Measurements from ENCODE around the gene NCOA7. TPM values are rescaled to one million over a fixed set of nuclear protein-coding genes. Genes with fewer than 3 reads are reported as not detected.

The NCOA7 gene
- polyA plus RNA-seq, 1 of the 3 experiments (the other 2 are of a cell fraction), result 16.3 TPM

DNA sequence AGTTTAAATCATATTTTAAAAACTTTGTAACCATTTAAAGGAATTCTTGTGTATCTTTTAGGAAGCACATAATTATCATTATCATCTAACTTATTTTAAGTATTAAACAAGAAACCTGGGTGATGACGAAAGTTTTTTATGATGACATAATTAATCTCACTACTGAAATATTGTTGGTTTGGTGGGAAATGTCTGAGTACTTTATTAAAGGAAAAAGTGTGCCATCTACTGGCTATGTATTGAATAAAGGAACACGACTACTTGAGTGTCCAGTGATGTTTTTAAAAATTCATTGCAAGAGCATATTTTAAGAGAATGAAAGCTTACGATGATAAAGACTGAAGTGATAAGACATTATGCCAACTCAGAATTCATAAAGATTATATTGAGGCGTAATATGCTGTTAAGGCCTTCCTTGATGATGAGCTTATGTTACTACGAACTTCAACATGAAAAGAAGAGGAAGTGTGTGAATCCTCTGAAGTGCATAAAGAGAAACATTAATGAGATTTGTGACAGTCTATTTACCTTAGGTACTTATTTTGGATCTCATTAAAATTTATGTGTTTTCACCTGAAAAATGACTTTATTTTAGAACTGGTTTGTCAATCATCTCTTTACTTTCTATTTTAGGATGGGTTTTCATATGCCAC lies 183.6 kb downstream of the NCOA7 start:
- peak; percentile 34 for DNase-seq
- POLR2A ChIA-PET, result no interaction called here
- TF ChIP-seq, protein P1, sequence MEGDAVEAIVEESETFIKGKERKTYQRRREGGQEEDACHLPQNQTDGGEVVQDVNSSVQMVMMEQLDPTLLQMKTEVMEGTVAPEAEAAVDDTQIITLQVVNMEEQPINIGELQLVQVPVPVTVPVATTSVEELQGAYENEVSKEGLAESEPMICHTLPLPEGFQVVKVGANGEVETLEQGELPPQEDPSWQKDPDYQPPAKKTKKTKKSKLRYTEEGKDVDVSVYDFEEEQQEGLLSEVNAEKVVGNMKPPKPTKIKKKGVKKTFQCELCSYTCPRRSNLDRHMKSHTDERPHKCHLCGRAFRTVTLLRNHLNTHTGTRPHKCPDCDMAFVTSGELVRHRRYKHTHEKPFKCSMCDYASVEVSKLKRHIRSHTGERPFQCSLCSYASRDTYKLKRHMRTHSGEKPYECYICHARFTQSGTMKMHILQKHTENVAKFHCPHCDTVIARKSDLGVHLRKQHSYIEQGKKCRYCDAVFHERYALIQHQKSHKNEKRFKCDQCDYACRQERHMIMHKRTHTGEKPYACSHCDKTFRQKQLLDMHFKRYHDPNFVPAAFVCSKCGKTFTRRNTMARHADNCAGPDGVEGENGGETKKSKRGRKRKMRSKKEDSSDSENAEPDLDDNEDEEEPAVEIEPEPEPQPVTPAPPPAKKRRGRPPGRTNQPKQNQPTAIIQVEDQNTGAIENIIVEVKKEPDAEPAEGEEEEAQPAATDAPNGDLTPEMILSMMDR (IDR thresholded peaks at IDR 0.05), result peak; percentile 74
- TF ChIP-seq RXRA (IDR thresholded peaks at IDR 0.05; ENCODE audit: borderline replicate concordance, low read depth), result no peak
- TF ChIP-seq, protein P2, sequence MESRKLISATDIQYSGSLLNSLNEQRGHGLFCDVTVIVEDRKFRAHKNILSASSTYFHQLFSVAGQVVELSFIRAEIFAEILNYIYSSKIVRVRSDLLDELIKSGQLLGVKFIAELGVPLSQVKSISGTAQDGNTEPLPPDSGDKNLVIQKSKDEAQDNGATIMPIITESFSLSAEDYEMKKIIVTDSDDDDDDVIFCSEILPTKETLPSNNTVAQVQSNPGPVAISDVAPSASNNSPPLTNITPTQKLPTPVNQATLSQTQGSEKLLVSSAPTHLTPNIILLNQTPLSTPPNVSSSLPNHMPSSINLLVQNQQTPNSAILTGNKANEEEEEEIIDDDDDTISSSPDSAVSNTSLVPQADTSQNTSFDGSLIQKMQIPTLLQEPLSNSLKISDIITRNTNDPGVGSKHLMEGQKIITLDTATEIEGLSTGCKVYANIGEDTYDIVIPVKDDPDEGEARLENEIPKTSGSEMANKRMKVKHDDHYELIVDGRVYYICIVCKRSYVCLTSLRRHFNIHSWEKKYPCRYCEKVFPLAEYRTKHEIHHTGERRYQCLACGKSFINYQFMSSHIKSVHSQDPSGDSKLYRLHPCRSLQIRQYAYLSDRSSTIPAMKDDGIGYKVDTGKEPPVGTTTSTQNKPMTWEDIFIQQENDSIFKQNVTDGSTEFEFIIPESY (IDR thresholded peaks at IDR 0.05; ENCODE audit: borderline replicate concordance, low read depth), result no peak
- peak; percentile 52 for TF ChIP-seq SMC3 (IDR thresholded peaks at IDR 0.05; ENCODE audit: low read depth, low read length)
- TF ChIP-seq RFX5 (IDR thresholded peaks at IDR 0.05; ENCODE audit: low read length), result no peak
- TF ChIP-seq RAD21 (IDR thresholded peaks at IDR 0.05; ENCODE audit: low read length), result peak; percentile 80
- no peak for TF ChIP-seq TCF12 (IDR thresholded peaks at IDR 0.05)
- TF ChIP-seq FOXM1 (IDR thresholded peaks at IDR 0.05; ENCODE audit: low read depth), result no peak
- no peak for TF ChIP-seq RCOR1 (IDR thresholded peaks at IDR 0.05; ENCODE audit: low read length)

DNA sequence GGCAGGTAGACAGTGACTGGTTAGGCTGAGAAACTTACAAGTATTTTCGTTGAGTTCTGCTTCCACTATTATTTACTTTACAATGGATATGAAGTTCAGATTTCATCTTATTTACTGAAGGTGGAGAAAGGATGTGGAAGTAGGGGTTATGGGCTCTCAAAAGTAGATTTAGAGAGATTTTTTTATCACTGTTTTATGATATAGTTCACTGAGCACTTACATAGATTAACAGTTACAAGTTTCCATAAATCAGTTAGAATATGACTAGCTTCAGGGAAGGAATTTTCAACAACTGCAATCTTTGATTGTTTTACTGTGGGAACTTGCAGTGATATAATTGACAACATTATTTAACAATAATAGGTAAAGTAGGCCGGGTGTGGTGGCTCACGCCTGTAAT lies 188.3 kb downstream of the NCOA7 start:
- Histone ChIP-seq H3K79me2 (ENCODE audit: insufficient read depth) (no peaks in the 10 kb centered on the region), H3K27ac (ENCODE audit: low read depth in 2 of 2, low read length in 1 of 2) (no peak overlapping the region), H3K4me2 (no peak overlapping the region), H3K27me3 (ENCODE audit: insufficient read depth) (no peaks in the 10 kb centered on the region), H3K9ac (no peak overlapping the region), H3K36me3 (replicated peaks in 1 of 2; ENCODE audit: control insufficient read depth in 1 of 2, insufficient read depth in 2 of 2, low read length in 1 of 2) (peaks cover 4 to 5% of the 10 kb centered on the region in 2 experiments), H2AFZ (ENCODE audit: low read depth) (no peak overlapping the region), H3K9me2 (no peaks in the 10 kb centered on the region), H4K20me1 (ENCODE audit: insufficient read depth) (no peaks in the 10 kb centered on the region), H3K9me3 (no peaks in the 10 kb centered on the region), H3F3A (replicated peaks; ENCODE audit: insufficient read depth) (peaks cover 11% of the 10 kb centered on the region), H3K4me3 (ENCODE audit: low read depth in 2 of 2, low read length in 1 of 2) (no peak overlapping the region), H3K4me1 (ENCODE audit: control insufficient read depth in 1 of 2, insufficient read depth in 2 of 2, low read depth in 1 of 2, low read length in 1 of 2) (peaks cover 0 to 11% of the 10 kb centered on the region in 2 experiments; a peak in 3 of 4 replicates)
- WGBS (ENCODE audit: low lambda C conversion rate), result 80% methylated on average over 3 of the region's 3 CpGs
- CTCF ChIA-PET, result no interaction called here
- no peak for DNase-seq
- POLR2A ChIA-PET, result no interaction called here
- TF ChIP-seq TCF12 (IDR thresholded peaks at IDR 0.05) (no peak), RCOR1 (IDR thresholded peaks at IDR 0.05; ENCODE audit: low read length) (no peak), ELF1 (IDR thresholded peaks at IDR 0.05) (no peak), EZH2phosphoT487 (IDR thresholded peaks at IDR 0.05; ENCODE audit: borderline replicate concordance, low read depth) (no peak), CHD2 (IDR thresholded peaks at IDR 0.05; ENCODE audit: low read length, partially characterized antibody) (no peak), GATA2 (CRISPR knock-in tag; IDR thresholded peaks at IDR 0.05) (no peak), RAD21 (IDR thresholded peaks at IDR 0.05; ENCODE audit: low read length) (no peak), GABPA (IDR thresholded peaks at IDR 0.05; ENCODE audit: low read depth) (no peak), FOXJ3 (CRISPR knock-in tag; IDR thresholded peaks at IDR 0.05) (no peak), SIN3A (IDR thresholded peaks at IDR 0.05; ENCODE audit: borderline replicate concordance, low read depth, low read length) (no peak), EP300 (IDR thresholded peaks at IDR 0.05; ENCODE audit: borderline replicate concordance in 1 of 2, low read depth in 1 of 2, low read length in 1 of 2) (no peak), SMC3 (IDR thresholded peaks at IDR 0.05; ENCODE audit: low read depth, low read length) (no peak), POLR2AphosphoS5 (IDR thresholded peaks at IDR 0.05; ENCODE audit: low read depth, low read length) (no peak), NRF1 (IDR thresholded peaks at IDR 0.05; ENCODE audit: low read depth, low read length) (no peak)
- TF ChIP-seq, protein P3, sequence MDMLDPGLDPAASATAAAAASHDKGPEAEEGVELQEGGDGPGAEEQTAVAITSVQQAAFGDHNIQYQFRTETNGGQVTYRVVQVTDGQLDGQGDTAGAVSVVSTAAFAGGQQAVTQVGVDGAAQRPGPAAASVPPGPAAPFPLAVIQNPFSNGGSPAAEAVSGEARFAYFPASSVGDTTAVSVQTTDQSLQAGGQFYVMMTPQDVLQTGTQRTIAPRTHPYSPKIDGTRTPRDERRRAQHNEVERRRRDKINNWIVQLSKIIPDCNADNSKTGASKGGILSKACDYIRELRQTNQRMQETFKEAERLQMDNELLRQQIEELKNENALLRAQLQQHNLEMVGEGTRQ (IDR thresholded peaks at IDR 0.05; ENCODE audit: borderline replicate concordance, low read depth, low read length), result no peak
- TF ChIP-seq, protein P4, sequence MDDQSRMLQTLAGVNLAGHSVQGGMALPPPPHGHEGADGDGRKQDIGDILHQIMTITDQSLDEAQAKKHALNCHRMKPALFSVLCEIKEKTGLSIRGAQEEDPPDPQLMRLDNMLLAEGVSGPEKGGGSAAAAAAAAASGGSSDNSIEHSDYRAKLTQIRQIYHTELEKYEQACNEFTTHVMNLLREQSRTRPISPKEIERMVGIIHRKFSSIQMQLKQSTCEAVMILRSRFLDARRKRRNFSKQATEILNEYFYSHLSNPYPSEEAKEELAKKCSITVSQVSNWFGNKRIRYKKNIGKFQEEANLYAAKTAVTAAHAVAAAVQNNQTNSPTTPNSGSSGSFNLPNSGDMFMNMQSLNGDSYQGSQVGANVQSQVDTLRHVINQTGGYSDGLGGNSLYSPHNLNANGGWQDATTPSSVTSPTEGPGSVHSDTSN (IDR thresholded peaks at IDR 0.05), result no peak
- TF ChIP-seq, protein P5, sequence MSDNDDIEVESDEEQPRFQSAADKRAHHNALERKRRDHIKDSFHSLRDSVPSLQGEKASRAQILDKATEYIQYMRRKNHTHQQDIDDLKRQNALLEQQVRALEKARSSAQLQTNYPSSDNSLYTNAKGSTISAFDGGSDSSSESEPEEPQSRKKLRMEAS (IDR thresholded peaks at IDR 0.05; ENCODE audit: low read depth), result no peak

More for the DNA sequence above, 183.6 kb downstream of the NCOA7 start:
- Histone ChIP-seq H3K27ac (ENCODE audit: low read depth in 2 of 2, low read length in 1 of 2) (no peak overlapping the region), H4K20me1 (ENCODE audit: insufficient read depth) (no peaks in the 10 kb centered on the region), H3K4me2 (no peak overlapping the region), H3K9me2 (no peaks in the 10 kb centered on the region), H3K79me2 (ENCODE audit: insufficient read depth) (no peaks in the 10 kb centered on the region; the same call in 1 of the 2 replicates), H3K36me3 (replicated peaks in 1 of 2; ENCODE audit: control insufficient read depth in 1 of 2, insufficient read depth in 2 of 2, low read length in 1 of 2) (peaks cover 6 to 11% of the 10 kb centered on the region in 2 experiments), H3K4me3 (ENCODE audit: low read depth in 2 of 2, low read length in 1 of 2) (no peak overlapping the region), H3K9ac (no peak overlapping the region), H3K9me3 (no peaks in the 10 kb centered on the region), H3K27me3 (ENCODE audit: insufficient read depth) (no peaks in the 10 kb centered on the region), H3F3A (replicated peaks; ENCODE audit: insufficient read depth) (no peaks in the 10 kb centered on the region), H2AFZ (ENCODE audit: low read depth) (no peak overlapping the region), H3K4me1 (ENCODE audit: control insufficient read depth in 1 of 2, insufficient read depth in 2 of 2, low read depth in 1 of 2, low read length in 1 of 2) (no peaks in the 10 kb centered on the region)
- 26% methylated on average over 5 of the region's 5 CpGs for WGBS (ENCODE audit: low lambda C conversion rate)
- CTCF ChIA-PET, result interaction anchor here (0.6 to 4.0 kb wide), 42 partner anchors 8 to 1136 kb away, joined by 3 to 46 read pairs (median 4); partner anchors contain the start of genes HINT3, NCOA7 and TRMT11

Data from SK-N-SH (cell line).